ENCODE results near the gene TDRD3.
"Not testable (repeated sequence)": the region's sequence is repeated elsewhere in the genome, so short reads cannot be mapped to it uniquely, and the experiment has no call there.

Gene TDRD3

GRCh38 chr13:60398907-60399589 is 2.0 kb downstream of the TDRD3 start:
- FAIRE-seq, result no peak

- FAIRE-seq, result no peak
These were observed 5.0 kb downstream of the TDRD3 start for GRCh38 chr13:60402022-60402421.

GRCh38 chr13:60407095-60407494 is 10.1 kb downstream of the TDRD3 start:
- FAIRE-seq, result no peak

- FAIRE-seq, result not testable (repeated sequence)
These were observed 10.8 kb downstream of the TDRD3 start for GRCh38 chr13:60407852-60408251.

DNA sequence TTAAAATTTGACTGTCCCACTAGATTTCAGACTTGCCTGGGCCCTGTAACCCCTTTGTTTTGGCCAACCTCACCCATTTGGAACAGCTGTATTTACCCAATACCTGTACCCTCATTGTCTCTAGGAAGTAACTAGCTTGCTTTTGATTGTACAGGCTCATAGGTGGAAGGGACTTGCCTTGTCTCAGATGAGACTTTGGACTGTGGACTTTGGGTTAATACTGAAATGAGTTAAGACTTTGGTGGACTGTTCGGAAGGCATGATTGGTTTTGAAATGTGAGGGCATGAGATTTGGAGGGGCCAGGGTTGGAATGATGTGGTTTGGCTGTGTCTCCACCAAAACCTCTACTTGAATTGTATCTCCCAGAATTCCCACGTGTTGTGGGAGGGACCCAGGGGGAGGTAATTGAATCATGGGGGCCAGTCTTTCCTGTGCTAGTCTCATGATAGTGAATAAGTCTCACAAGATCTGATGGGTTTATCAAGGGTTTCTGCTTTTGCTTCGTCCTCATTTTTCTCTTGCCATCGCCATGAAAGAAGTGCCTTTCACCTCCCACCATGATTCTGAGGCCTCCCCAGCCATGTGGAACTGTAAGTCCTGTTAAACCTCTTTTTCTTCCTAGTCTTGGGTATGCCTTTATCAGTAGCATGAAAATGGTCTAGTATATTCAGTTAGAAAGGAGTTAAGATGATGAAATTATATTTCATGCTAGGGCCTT is 12.7 kb downstream of the TDRD3 start:
- not testable (repeated sequence) for FAIRE-seq

DNA sequence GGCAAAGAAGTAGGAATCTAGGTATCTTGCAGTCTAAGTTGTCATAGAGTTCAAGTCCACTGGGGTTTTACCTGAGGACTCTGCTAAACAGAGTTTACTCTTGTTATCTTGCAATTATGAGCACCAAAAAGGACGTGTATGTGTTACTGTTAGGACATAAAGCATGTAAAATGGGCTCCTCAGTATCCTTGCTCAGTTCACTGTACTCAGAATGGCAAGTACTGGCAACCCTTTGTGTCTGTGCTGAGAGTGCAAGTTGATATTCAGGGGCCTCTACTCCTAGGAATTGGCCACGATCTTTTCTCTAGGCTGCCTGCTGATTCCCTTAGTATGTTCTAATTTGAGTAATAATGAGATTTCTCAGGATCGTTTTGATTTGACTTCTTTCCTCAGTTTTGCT is 13.3 kb downstream of the TDRD3 start:
- no peak for FAIRE-seq

GRCh38 chr13:60411464-60411863 is 14.4 kb downstream of the TDRD3 start:
- no peak for FAIRE-seq

DNA sequence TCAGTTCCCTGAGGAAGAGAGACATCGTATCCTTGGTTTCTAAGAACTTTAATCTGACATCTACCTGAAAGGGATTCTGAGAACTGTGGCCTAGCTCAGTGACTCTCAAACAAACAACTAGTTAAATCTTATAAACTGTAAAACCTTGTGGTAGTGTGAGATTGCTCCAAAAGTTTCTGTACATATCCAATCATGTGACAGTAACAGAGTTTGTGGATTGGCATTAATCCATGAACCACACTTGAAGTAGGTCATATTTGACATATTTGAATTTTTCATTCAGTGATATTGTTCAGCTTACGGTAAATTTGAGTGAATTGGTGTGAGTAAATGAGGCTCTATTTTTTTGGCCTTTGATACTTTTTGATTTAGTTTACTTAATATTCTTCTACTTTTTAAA is 15.0 kb downstream of the TDRD3 start:
- FAIRE-seq, result no peak

DNA sequence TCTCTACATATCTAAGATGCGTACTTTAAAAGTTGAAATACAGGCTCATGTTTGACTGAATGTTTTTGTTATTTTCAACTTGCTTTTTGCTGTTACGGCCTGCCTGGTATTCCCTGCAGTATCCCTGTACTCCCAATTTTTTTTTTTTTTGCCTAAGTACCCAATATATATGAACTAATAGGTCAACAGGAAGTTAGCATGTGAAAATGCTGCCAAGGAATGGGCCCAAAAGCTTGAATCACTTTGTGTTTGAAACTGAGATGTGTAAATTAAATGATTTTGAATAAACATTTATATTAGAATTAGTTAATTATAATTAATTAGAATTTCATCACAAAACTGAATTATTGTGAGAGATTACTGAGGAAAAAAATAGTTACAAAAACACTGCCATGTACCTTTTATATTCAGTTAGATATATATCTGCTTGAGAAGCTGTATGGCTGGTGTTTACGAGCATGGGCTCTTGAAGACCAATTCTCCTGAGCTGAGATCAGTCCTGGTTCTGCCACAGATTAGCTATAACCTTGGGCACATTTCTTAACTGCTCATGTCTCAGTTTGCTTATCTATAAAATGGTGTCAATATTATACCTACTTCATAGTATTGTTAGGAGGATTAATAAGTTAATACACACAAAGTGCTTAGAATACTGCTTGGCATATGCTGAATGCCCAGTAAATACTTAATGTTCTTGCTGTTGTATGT is 16.0 kb downstream of the TDRD3 start:
- no peak for FAIRE-seq

- FAIRE-seq, result no peak
These were observed 17.2 kb downstream of the TDRD3 start for GRCh38 chr13:60414177-60414576.

GRCh38 chr13:60417734-60418133 is 20.7 kb downstream of the TDRD3 start:
- FAIRE-seq, result no peak

GRCh38 chr13:60418954-60419353 is 21.9 kb downstream of the TDRD3 start:
- FAIRE-seq, result no peak

GRCh38 chr13:60425332-60425731 is 28.3 kb downstream of the TDRD3 start:
- FAIRE-seq, result no peak

DNA sequence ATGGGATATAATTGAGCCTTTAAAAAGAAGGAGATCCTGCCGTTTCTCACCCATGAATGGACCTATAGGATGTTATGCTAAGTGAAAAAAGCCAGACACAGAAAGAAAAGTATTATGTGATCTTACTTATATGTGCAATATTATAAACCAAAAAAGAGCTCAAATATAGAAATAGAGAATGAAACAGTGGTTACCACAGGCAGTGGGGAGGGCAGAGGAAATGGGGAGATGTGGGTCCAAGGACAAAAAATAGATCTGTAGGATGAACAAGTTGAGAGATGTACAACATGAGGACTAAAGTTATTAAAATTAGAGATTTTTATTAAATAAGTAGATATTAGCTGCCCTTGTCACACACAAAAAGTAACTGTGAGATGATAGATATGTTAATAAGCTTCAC is 29.1 kb downstream of the TDRD3 start:
- no peak for FAIRE-seq

- FAIRE-seq, result no peak
These were observed 30.3 kb downstream of the TDRD3 start for GRCh38 chr13:60427285-60427684.

DNA sequence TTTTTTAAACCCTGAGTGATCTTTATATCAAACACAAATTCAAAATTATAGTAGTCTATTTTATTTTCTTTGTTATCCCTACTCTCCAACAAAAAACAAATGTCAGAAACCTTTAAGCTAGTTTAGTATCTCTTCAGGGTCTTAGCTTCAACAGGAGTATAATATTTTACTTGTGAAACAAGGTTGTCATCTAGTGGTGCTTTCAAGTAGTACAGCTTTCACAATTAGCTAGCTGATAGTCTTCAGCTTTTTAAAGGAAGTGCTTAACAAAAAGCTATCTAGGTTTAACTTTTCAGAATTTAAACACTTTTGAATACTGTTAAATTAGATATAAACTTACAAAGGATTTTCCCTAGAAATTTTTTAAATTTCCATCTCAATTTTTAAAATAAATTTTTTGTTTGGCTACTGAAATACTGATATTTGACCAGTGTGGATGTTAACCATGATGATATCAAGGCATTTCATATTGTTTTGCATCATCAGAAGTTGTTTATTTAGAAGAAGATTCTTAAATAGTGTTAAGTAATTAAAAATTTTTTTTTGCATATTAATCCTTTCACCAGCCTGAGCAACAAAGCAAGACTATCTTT is 34.2 kb downstream of the TDRD3 start:
- FAIRE-seq, result peak; percentile 97

GRCh38 chr13:60433505-60433904 is 36.5 kb downstream of the TDRD3 start:
- no peak for FAIRE-seq

GRCh38 chr13:60435762-60436374 is 38.8 kb downstream of the TDRD3 start:
- no peak for FAIRE-seq

DNA sequence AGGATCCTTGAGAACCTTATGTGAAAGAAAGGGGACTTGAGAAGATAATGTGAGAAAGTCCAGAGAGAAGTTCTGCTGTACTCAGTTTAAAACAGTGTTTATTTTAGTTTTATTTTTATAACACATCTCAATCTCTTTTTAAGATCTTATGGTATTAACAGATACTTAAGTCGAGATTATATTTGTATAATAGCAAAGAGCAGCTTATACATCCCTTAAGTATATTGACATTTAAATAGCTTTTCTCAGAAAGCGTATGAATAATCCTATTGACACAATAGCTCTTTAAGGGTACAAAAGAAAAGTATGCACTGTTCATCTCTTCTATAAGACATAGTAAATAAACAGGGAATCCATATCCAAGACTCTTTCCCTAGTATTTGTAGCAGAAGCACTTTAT is 42.2 kb downstream of the TDRD3 start:
- no peak for FAIRE-seq

DNA sequence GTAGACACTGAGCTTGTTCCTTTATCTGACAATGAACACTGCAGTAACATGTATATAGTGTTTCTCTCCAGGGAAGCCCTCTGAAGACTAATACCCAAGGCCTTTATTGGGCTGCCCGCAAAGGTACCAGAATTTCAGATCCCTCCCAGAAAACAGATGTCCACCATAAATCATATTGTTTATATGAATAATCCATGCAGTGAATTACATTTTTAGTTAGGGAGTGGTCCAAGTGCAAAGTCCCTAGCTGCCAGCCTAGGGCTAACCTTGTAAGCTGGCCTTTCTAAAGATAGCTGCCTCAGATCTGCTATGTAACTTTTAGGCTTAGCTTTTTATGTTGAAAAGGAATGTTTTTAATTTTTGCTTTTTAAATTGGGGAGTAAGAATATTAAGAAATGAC is 44.7 kb downstream of the TDRD3 start:
- no peak for FAIRE-seq

GRCh38 chr13:60448907-60449510 is 52.0 kb downstream of the TDRD3 start:
- peak; percentile 97 for FAIRE-seq

DNA sequence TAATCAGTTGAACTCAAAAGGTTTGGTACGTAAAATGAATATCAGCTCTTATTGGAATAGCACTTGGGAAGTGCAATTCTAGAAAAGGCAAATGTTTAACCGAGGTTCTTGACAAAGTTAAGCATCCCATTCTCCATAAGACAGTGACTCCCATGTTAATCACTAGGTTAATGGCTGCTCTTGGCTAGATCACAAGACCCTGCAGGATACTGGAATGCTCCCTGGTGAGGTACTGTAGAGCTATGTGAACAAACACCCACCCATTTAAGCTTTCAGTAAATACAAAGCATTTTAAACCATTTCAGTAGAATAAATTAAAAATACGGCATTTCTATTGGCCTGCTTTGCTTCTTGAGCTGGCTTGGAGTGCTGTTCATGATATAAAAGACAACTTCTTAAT is 56.5 kb downstream of the TDRD3 start:
- FAIRE-seq, result no peak

- FAIRE-seq, result no peak
These were observed 57.4 kb downstream of the TDRD3 start for GRCh38 chr13:60454425-60454824.

All from endometrium (tissue), 2 donors.